Measurements from ENCODE around the gene CTSA. TPM values are rescaled to one million over a fixed set of nuclear protein-coding genes. Genes with fewer than 3 reads are reported as not detected.
A peak's percentile ranks its signal among the peaks of the same experiment; 100 is the strongest.

The CTSA gene
- total and polyA plus RNA-seq, 9 of the 15 experiments (the other 6 are each of a cell fraction or from before 2014, with no cell fraction given), result 8.8 to 61.7 (median 28.3) TPM

DNA sequence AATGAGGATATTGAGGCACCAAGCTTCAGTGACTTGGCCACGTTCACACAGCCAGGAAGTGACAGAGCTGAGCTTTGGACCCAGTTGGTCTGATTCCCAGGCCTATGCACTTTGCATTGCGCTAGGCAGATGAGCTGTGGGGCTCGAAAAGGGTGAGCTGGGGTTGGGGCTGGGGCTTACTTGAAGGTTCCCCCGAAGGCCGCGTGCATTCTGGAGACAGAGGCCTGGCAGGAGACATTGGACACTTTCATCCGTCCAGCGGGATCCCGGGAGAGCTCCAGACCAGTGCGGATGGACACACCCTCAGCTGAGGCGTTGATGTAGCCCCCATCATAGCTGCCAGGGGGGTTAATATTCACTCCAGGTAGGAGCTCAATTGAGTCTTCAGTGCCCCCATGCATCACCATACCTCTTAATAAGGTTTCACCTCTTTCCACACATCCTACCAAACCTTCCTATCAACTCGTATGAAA lies 18.2 kb downstream of the CTSA start:
- FAIRE-seq (no peak), DNase-seq (ENCODE audit: extremely low read depth in 1 of 4, low spot score in 3 of 4) (peak in 1 of 4 experiments; percentile 25), ATAC-seq (no peak)
- BruUV-seq (replicated peaks), result no TSS peak
- Histone ChIP-seq H3K9me3 (replicated peaks; ENCODE audit: control insufficient read depth, insufficient read depth, low read depth, low read length) (no peaks in the 10 kb centered on the region), H3K36me3 (ENCODE audit: control insufficient read depth, insufficient read depth, low read length) (peaks cover 19% of the 10 kb centered on the region; the same call in 2 of the 3 replicates), H4K20me1 (replicated peaks; ENCODE audit: control insufficient read depth, insufficient read depth, low read length) (no peaks in the 10 kb centered on the region), H3K9ac (ENCODE audit: insufficient read depth in 1 of 2, low read depth in 2 of 2, low read length in 2 of 2) (peak overlapping the region; percentile 63 to 64), H3K27ac (ENCODE audit: extremely low read depth, low read depth, low read length) (peak overlapping the region; percentile 85), H3K79me2 (ENCODE audit: control insufficient read depth, insufficient read depth, low read length) (peaks cover 15% of the 10 kb centered on the region), H2AFZ (ENCODE audit: low read depth, low read length) (peak overlapping the region; percentile 87), H3K9me1 (ENCODE audit: control insufficient read depth, insufficient read depth, low read length) (no peaks in the 10 kb centered on the region), H3K4me3 (peak overlapping the region; percentile 17), H3K27me3 (ENCODE audit: control insufficient read depth in 2 of 2, insufficient read depth in 2 of 2, low read length in 2 of 2) (no peaks in the 10 kb centered on the region), H3K4me2 (ENCODE audit: insufficient read depth, low read length) (peak overlapping the region; percentile 83), H3K4me1 (replicated peaks in 1 of 2; ENCODE audit: control insufficient read depth in 2 of 2, insufficient read depth in 2 of 2, low read length in 2 of 2) (peaks cover 20 to 51% of the 10 kb centered on the region in 2 experiments)
- CTCF ChIA-PET (ENCODE audit: low intra/inter-chr PET ratio), result no interaction called here
- POLR2A ChIA-PET, result interaction anchor here (0.6 to 2.6 kb wide), 11 partner anchors 10 to 43 kb away, joined by 3 to 13 read pairs (median 6); partner anchors contain the start of genes CTSA and PCIF1
- intact Hi-C loops (cut with micrococcal nuclease), result no loop called here
- in situ Hi-C loops (cut with MboI), result no loop called here
- 49% methylated on average over 12 of the region's 12 CpGs for WGBS (ENCODE audit: insufficient coverage, low coverage, missing lambda C conversion rate)
- TF ChIP-seq YY1 (IDR thresholded peaks at IDR 0.05; ENCODE audit: borderline replicate concordance in 1 of 3, control insufficient read depth in 1 of 3, extremely low read depth in 1 of 3, insufficient read depth in 3 of 3, insufficient read length in 1 of 3, insufficient replicate concordance in 2 of 3, low read depth in 1 of 3, low read length in 2 of 3) (peak in 1 of 3 experiments; percentile 7), CHD1 (IDR thresholded peaks at IDR 0.05; ENCODE audit: low read length) (peak; percentile 54), RBFOX2 (IDR thresholded peaks at IDR 0.05; ENCODE audit: low read depth, low read length) (0 out of 2 replicates have a peak, but pooled peaks have one; percentile 21), ZNF408 (CRISPR knock-in tag; IDR thresholded peaks at IDR 0.05; ENCODE audit: low read depth) (no peak)
- TF ChIP-seq, protein P1, sequence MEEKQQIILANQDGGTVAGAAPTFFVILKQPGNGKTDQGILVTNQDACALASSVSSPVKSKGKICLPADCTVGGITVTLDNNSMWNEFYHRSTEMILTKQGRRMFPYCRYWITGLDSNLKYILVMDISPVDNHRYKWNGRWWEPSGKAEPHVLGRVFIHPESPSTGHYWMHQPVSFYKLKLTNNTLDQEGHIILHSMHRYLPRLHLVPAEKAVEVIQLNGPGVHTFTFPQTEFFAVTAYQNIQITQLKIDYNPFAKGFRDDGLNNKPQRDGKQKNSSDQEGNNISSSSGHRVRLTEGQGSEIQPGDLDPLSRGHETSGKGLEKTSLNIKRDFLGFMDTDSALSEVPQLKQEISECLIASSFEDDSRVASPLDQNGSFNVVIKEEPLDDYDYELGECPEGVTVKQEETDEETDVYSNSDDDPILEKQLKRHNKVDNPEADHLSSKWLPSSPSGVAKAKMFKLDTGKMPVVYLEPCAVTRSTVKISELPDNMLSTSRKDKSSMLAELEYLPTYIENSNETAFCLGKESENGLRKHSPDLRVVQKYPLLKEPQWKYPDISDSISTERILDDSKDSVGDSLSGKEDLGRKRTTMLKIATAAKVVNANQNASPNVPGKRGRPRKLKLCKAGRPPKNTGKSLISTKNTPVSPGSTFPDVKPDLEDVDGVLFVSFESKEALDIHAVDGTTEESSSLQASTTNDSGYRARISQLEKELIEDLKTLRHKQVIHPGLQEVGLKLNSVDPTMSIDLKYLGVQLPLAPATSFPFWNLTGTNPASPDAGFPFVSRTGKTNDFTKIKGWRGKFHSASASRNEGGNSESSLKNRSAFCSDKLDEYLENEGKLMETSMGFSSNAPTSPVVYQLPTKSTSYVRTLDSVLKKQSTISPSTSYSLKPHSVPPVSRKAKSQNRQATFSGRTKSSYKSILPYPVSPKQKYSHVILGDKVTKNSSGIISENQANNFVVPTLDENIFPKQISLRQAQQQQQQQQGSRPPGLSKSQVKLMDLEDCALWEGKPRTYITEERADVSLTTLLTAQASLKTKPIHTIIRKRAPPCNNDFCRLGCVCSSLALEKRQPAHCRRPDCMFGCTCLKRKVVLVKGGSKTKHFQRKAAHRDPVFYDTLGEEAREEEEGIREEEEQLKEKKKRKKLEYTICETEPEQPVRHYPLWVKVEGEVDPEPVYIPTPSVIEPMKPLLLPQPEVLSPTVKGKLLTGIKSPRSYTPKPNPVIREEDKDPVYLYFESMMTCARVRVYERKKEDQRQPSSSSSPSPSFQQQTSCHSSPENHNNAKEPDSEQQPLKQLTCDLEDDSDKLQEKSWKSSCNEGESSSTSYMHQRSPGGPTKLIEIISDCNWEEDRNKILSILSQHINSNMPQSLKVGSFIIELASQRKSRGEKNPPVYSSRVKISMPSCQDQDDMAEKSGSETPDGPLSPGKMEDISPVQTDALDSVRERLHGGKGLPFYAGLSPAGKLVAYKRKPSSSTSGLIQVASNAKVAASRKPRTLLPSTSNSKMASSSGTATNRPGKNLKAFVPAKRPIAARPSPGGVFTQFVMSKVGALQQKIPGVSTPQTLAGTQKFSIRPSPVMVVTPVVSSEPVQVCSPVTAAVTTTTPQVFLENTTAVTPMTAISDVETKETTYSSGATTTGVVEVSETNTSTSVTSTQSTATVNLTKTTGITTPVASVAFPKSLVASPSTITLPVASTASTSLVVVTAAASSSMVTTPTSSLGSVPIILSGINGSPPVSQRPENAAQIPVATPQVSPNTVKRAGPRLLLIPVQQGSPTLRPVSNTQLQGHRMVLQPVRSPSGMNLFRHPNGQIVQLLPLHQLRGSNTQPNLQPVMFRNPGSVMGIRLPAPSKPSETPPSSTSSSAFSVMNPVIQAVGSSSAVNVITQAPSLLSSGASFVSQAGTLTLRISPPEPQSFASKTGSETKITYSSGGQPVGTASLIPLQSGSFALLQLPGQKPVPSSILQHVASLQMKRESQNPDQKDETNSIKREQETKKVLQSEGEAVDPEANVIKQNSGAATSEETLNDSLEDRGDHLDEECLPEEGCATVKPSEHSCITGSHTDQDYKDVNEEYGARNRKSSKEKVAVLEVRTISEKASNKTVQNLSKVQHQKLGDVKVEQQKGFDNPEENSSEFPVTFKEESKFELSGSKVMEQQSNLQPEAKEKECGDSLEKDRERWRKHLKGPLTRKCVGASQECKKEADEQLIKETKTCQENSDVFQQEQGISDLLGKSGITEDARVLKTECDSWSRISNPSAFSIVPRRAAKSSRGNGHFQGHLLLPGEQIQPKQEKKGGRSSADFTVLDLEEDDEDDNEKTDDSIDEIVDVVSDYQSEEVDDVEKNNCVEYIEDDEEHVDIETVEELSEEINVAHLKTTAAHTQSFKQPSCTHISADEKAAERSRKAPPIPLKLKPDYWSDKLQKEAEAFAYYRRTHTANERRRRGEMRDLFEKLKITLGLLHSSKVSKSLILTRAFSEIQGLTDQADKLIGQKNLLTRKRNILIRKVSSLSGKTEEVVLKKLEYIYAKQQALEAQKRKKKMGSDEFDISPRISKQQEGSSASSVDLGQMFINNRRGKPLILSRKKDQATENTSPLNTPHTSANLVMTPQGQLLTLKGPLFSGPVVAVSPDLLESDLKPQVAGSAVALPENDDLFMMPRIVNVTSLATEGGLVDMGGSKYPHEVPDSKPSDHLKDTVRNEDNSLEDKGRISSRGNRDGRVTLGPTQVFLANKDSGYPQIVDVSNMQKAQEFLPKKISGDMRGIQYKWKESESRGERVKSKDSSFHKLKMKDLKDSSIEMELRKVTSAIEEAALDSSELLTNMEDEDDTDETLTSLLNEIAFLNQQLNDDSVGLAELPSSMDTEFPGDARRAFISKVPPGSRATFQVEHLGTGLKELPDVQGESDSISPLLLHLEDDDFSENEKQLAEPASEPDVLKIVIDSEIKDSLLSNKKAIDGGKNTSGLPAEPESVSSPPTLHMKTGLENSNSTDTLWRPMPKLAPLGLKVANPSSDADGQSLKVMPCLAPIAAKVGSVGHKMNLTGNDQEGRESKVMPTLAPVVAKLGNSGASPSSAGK (IDR thresholded peaks at IDR 0.05), result peak; percentile 24; the same call in 1 of the 2 replicates
- TF ChIP-seq, protein P2, sequence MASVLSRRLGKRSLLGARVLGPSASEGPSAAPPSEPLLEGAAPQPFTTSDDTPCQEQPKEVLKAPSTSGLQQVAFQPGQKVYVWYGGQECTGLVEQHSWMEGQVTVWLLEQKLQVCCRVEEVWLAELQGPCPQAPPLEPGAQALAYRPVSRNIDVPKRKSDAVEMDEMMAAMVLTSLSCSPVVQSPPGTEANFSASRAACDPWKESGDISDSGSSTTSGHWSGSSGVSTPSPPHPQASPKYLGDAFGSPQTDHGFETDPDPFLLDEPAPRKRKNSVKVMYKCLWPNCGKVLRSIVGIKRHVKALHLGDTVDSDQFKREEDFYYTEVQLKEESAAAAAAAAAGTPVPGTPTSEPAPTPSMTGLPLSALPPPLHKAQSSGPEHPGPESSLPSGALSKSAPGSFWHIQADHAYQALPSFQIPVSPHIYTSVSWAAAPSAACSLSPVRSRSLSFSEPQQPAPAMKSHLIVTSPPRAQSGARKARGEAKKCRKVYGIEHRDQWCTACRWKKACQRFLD (CRISPR knock-in tag; IDR thresholded peaks at IDR 0.05), result 0 out of 2 replicates have a peak, but pooled peaks have one; percentile 1

All from K562 (cell line).